Heart left ventricle (tissue), 13 donors: ENCODE data around the gene DCLK1.

Source experiments
- POLR2A ChIP-seq, 2 donors: fragments of 450-650 bp; IDR thresholded peaks; one replicate each; pipeline ENCODE4 v1.6.1; 2017; ENCODE audit warnings: antibody characterized with exemption in 2 of 2, mild to moderate bottlenecking in 2 of 2, moderate library complexity in 2 of 2
- TF ChIP-seq, protein P1 (sequence below), 12 donors: fragments of 200-600 bp; sonication (generic) in 4 of 12; IDR thresholded peaks; one replicate each; pipeline versions ENCODE4 v1.5.0 to v1.8.0; 2018 to 2022; ENCODE audit warnings: antibody characterized with exemption in 12 of 12, mild to moderate bottlenecking in 5 of 12
- donor health status: ischemic (EF 13 %, LVEDD 7.1; RV severe dilation, severe dysfunction).
- donor health status: DM: no; HTN: yes; CAD: no.
- donor health status: DM: no; HTN: no; CAD: no.
- donor health status: ischemic (EF 25% LVEDD 6.9; RV normal size, moderate dysfunction).
- donor health status: ischemic (EF 25% LVEDD 5.7; RV mildly dilated, moderate dysfunction).
- donor health status: ischemic (EF 35%, LVEDD 5.7; RV mildly dilated, moderate dysfunction).
- donor health status: nonischemic (EF 11% LVEDD 7.7; RV severe dilation, severe dysfunction).
- donor health status: DM: yes; HTN: yes; CAD: no.
- donor health status: PGD.
- donor health status: ischemic (EF 29% LVEDD 5.4; RV normal size, mild dysfunction).
- donor health status: nonischemic (EF 23%, LVEDD 6.1; RV moderate dilation, normal function).

DNA sequence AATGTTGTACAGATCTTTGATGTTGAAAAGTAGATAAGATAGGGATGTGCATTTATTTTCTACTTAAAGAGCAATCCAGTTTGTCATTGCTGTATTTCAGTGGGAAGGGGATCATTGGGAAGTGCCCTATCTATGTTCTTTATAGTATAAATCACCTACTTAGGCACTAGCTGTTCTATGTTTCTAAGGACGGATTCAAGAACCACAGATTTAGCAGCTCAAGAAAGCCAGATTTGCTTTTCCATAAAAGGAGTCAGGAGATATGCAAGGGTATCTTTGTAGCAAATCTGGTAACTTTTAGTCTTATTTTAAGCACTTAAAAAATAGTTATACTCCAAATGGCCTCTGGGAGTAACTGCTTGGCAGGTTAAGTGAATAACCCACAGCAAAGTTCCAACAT, 23.7 kb downstream of the DCLK1 start:
- TF ChIP-seq, protein P1, sequence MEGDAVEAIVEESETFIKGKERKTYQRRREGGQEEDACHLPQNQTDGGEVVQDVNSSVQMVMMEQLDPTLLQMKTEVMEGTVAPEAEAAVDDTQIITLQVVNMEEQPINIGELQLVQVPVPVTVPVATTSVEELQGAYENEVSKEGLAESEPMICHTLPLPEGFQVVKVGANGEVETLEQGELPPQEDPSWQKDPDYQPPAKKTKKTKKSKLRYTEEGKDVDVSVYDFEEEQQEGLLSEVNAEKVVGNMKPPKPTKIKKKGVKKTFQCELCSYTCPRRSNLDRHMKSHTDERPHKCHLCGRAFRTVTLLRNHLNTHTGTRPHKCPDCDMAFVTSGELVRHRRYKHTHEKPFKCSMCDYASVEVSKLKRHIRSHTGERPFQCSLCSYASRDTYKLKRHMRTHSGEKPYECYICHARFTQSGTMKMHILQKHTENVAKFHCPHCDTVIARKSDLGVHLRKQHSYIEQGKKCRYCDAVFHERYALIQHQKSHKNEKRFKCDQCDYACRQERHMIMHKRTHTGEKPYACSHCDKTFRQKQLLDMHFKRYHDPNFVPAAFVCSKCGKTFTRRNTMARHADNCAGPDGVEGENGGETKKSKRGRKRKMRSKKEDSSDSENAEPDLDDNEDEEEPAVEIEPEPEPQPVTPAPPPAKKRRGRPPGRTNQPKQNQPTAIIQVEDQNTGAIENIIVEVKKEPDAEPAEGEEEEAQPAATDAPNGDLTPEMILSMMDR (IDR thresholded peaks at IDR 0.05), result no peak
- TF ChIP-seq POLR2A (IDR thresholded peaks at IDR 0.05), result no peak
